ENCODE measurements around the gene HMCN1. TPM values are rescaled to one million over a fixed set of nuclear protein-coding genes. Genes with fewer than 3 reads are reported as not detected.

Gene HMCN1
- total RNA-seq, 1 experiment from 2014 or later, result 0.63 TPM

DNA sequence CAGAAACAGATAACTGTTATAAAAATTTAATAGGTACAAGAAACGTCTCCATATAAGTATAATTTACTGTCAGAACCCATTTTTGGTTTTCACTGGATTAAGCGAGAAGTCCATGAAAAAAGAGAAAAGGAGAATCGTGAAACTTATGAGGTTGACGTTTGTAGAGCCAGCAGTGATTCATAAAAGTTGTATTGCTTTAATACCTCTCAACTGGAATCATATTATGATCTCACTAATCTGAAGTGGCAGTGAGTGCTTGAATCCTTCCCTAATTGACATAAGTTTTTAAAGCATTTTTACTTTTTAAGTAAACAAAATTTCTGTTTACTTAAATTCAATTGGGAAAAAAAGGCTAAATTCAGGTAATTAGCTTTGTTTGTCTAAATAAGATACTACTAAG, 325.6 kb downstream of the HMCN1 start:
- DNase-seq, result no peak

DNA sequence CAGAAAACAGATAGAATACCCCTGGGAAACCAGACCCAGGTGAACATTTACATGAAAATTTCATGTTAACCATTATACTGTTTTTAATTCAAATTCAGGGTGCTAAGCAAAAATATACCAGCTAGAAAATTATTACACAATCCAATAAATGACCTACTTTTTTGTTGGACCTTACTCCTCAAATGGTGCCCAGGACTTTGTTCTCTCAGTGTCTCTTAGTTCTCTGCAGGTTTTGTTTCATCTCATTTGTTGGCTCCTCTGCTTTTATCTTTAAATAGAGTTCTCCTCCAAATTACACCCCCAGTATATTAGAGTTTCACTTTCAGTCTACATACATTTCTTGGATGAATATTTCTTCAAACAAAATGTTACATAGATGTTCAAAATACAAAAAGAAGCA, 326.0 kb downstream of the HMCN1 start:
- Histone ChIP-seq H3K4me2 (ENCODE audit: low read depth, low read length, poor library complexity, severe bottlenecking) (no peak overlapping the region), H3K79me2 (ENCODE audit: low read length) (no peaks in the 10 kb centered on the region), H3K36me3 (ENCODE audit: insufficient read depth, low read length) (no peaks in the 10 kb centered on the region), H3K27me3 (ENCODE audit: low read length) (no peaks in the 10 kb centered on the region), H4K20me1 (ENCODE audit: insufficient read depth, low read depth, low read length) (no peaks in the 10 kb centered on the region), H3K4me3 (ENCODE audit: low read length) (no peak overlapping the region), H3K9me2 (replicated peaks; ENCODE audit: insufficient read depth, low read length) (no peaks in the 10 kb centered on the region), H3K9ac (ENCODE audit: low read length) (no peak overlapping the region), H3K4me1 (ENCODE audit: low read length) (no peaks in the 10 kb centered on the region), H3K27ac (ENCODE audit: low read length) (no peak overlapping the region), H3K9me3 (ENCODE audit: low read length) (no peaks in the 10 kb centered on the region), H2AFZ (ENCODE audit: low read length) (no peak overlapping the region)
- no peak for DNase-seq

More for the DNA sequence above, 325.6 kb downstream of the HMCN1 start:
- no peaks in the 10 kb centered on the region for H3K4me1 ChIP-seq (ENCODE audit: low read length)
- no peaks in the 10 kb centered on the region for H3K9me3 ChIP-seq (ENCODE audit: low read length)
- no peaks in the 10 kb centered on the region for H3K9me2 ChIP-seq (replicated peaks; ENCODE audit: insufficient read depth, low read length)
- H2AFZ ChIP-seq (ENCODE audit: low read length), result no peak overlapping the region
- H3K79me2 ChIP-seq (ENCODE audit: low read length), result no peaks in the 10 kb centered on the region
- H3K27me3 ChIP-seq (ENCODE audit: low read length), result no peaks in the 10 kb centered on the region
- H3K9ac ChIP-seq (ENCODE audit: low read length), result no peak overlapping the region
- H3K36me3 ChIP-seq (ENCODE audit: insufficient read depth, low read length), result no peaks in the 10 kb centered on the region
- no peaks in the 10 kb centered on the region for H4K20me1 ChIP-seq (ENCODE audit: insufficient read depth, low read depth, low read length)
- no peak overlapping the region for H3K4me2 ChIP-seq (ENCODE audit: low read depth, low read length, poor library complexity, severe bottlenecking)
- no peak overlapping the region for H3K4me3 ChIP-seq (ENCODE audit: low read length)
- no peak overlapping the region for H3K27ac ChIP-seq (ENCODE audit: low read length)

DNA sequence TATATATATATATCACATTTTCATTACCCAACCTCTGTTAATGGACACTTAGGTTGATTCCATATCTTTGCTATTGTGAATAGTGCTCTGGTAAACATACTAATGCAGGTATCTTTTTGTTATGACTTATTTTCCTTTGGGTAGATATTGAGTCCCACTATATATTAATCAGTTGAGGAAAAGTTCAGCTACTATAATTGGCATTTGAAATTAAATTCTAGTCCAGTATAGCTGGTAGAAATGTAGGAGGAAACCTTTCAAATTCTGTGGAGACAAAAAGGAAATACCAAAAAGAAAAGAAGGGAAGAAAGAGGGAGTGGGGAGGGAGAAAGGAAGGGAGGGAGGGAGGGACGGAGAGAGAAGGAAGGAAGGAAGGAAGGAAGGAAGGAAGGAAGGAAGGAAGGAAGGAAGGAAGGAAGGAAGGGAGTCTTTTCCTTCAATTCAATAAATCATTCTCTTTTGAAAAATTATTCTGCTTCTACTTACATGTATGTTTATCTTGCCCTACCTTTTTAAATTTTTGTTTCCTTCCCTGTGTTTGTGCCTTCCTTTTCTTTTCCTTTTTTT, 329.0 kb downstream of the HMCN1 start:
- no peaks in the 10 kb centered on the region for H3K9me2 ChIP-seq (replicated peaks; ENCODE audit: insufficient read depth, low read length)
- peaks cover 3% of the 10 kb centered on the region; the same call in 1 of the 2 replicates for H3K27me3 ChIP-seq (ENCODE audit: low read length)
- no peak overlapping the region for H3K27ac ChIP-seq (ENCODE audit: low read length)
- H3K4me2 ChIP-seq (ENCODE audit: low read depth, low read length, poor library complexity, severe bottlenecking), result no peak overlapping the region
- H3K4me3 ChIP-seq (ENCODE audit: low read length), result no peak overlapping the region
- no peak overlapping the region for H2AFZ ChIP-seq (ENCODE audit: low read length)
- no peaks in the 10 kb centered on the region for H4K20me1 ChIP-seq (ENCODE audit: insufficient read depth, low read depth, low read length)
- peaks cover 5% of the 10 kb centered on the region for H3K4me1 ChIP-seq (ENCODE audit: low read length)
- H3K9me3 ChIP-seq (ENCODE audit: low read length), result no peaks in the 10 kb centered on the region
- no peak for DNase-seq
- H3K9ac ChIP-seq (ENCODE audit: low read length), result no peak overlapping the region
- no peaks in the 10 kb centered on the region for H3K36me3 ChIP-seq (ENCODE audit: insufficient read depth, low read length)
- H3K79me2 ChIP-seq (ENCODE audit: low read length), result no peaks in the 10 kb centered on the region

DNA sequence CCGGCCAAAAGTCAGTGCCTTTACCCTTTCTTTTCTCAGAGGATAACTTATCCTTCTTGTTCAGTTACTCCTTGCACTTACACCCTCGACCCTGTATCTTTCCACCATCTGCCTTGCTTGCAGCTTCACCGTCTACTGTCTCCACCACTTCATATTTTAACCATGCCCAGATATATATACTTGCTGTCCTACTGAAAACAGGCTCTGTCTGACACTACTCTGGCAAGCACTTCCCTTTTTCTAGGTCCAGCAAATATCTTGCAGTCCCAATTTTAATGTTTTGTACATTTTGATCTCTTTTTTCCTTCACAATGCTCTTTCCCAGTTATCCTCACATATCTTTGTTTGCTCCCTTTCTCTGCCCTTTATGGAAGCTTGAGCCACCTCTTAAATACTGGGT, 332.2 kb downstream of the HMCN1 start:
- Histone ChIP-seq H3K4me2 (ENCODE audit: low read depth, low read length, poor library complexity, severe bottlenecking) (no peak overlapping the region), H3K4me3 (ENCODE audit: low read length) (no peak overlapping the region), H3K27me3 (ENCODE audit: low read length) (peaks cover 3% of the 10 kb centered on the region; the same call in 1 of the 2 replicates), H3K9me2 (replicated peaks; ENCODE audit: insufficient read depth, low read length) (no peaks in the 10 kb centered on the region), H3K36me3 (ENCODE audit: insufficient read depth, low read length) (no peaks in the 10 kb centered on the region), H2AFZ (ENCODE audit: low read length) (no peak overlapping the region), H3K79me2 (ENCODE audit: low read length) (no peaks in the 10 kb centered on the region), H3K9ac (ENCODE audit: low read length) (no peak overlapping the region), H3K9me3 (ENCODE audit: low read length) (no peaks in the 10 kb centered on the region), H3K27ac (ENCODE audit: low read length) (no peak overlapping the region), H3K4me1 (ENCODE audit: low read length) (peaks cover 7% of the 10 kb centered on the region), H4K20me1 (ENCODE audit: insufficient read depth, low read depth, low read length) (no peaks in the 10 kb centered on the region)
- no peak for DNase-seq

DNA sequence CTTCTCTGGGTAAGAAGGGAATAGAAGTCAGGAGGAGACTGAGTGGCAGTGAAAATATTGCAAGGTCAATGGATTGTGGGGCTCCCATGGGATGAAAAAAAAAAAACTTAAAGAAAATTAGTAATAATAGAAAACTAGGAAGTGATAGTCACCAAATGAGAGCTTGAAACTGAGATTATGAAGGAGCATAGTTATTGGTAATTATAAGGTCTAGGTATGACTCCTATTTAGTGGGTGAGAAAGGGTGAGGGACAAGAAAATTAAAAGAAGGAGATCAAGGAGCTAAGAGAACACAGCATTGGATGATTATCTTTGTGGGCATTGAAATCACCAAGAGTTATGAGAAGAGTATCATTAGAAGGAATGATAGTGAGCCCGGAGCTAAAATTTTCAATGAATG, 339.5 kb downstream of the HMCN1 start:
- H2AFZ ChIP-seq (ENCODE audit: low read length), result no peak overlapping the region
- no peaks in the 10 kb centered on the region for H3K36me3 ChIP-seq (ENCODE audit: insufficient read depth, low read length)
- H3K9me2 ChIP-seq (replicated peaks; ENCODE audit: insufficient read depth, low read length), result no peaks in the 10 kb centered on the region
- H3K4me3 ChIP-seq (ENCODE audit: low read length), result no peak overlapping the region
- no peaks in the 10 kb centered on the region for H3K4me1 ChIP-seq (ENCODE audit: low read length)
- no peaks in the 10 kb centered on the region for H3K79me2 ChIP-seq (ENCODE audit: low read length)
- H3K4me2 ChIP-seq (ENCODE audit: low read depth, low read length, poor library complexity, severe bottlenecking), result no peak overlapping the region
- H3K27ac ChIP-seq (ENCODE audit: low read length), result no peak overlapping the region
- no peak overlapping the region for H3K9ac ChIP-seq (ENCODE audit: low read length)
- H4K20me1 ChIP-seq (ENCODE audit: insufficient read depth, low read depth, low read length), result no peaks in the 10 kb centered on the region
- DNase-seq, result no peak
- no peaks in the 10 kb centered on the region for H3K27me3 ChIP-seq (ENCODE audit: low read length)
- no peaks in the 10 kb centered on the region for H3K9me3 ChIP-seq (ENCODE audit: low read length)

DNA sequence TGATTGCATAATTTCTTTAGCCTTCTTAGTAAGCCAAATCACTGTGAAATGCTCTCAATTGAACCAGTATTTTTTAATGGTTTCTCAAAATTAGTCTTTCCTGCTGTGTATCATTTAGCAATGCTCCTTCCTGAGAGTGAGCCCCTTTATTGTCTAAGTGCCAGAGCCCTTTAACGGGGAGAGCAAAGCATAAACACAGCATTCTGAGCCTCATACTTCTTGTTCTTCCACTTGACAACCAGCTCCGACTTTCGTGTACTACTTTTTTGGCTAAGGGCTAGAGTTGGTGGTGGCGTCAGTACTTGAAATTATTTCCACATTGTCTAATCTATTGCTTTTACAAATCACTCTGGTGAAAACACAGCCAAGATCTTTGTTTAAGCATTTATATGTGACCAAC, 341.8 kb downstream of the HMCN1 start:
- H3K4me1 ChIP-seq (ENCODE audit: low read length), result peaks cover 10% of the 10 kb centered on the region
- no peak overlapping the region for H3K27ac ChIP-seq (ENCODE audit: low read length)
- no peaks in the 10 kb centered on the region for H4K20me1 ChIP-seq (ENCODE audit: insufficient read depth, low read depth, low read length)
- H3K4me2 ChIP-seq (ENCODE audit: low read depth, low read length, poor library complexity, severe bottlenecking), result no peak overlapping the region
- no peaks in the 10 kb centered on the region for H3K9me3 ChIP-seq (ENCODE audit: low read length)
- no peak for DNase-seq
- H3K9me2 ChIP-seq (replicated peaks; ENCODE audit: insufficient read depth, low read length), result no peaks in the 10 kb centered on the region
- H3K36me3 ChIP-seq (ENCODE audit: insufficient read depth, low read length), result no peaks in the 10 kb centered on the region
- H3K9ac ChIP-seq (ENCODE audit: low read length), result no peak overlapping the region
- H3K4me3 ChIP-seq (ENCODE audit: low read length), result no peak overlapping the region
- H2AFZ ChIP-seq (ENCODE audit: low read length), result no peak overlapping the region
- no peaks in the 10 kb centered on the region for H3K27me3 ChIP-seq (ENCODE audit: low read length)
- H3K79me2 ChIP-seq (ENCODE audit: low read length), result no peaks in the 10 kb centered on the region

DNA sequence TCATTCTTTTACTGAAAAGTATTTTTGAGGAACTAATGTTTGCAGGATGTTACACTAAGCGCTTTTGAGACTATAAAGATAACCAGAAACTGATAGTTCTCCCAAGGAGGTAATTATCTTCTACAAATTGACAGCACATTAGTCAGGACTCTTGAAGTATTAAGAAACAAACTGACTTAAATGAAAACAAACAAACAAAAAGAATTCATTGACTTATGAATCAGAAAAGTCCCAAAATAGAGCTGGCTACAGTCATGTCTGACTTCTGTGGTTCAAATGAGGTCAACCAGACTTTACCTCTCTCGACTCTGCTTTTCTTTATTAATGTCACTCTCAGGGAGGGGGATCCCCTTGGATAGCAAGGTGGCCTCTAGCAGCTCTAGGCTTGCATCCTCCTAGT, 344.1 kb downstream of the HMCN1 start:
- Histone ChIP-seq H3K9me2 (replicated peaks; ENCODE audit: insufficient read depth, low read length) (no peaks in the 10 kb centered on the region), H4K20me1 (ENCODE audit: insufficient read depth, low read depth, low read length) (no peaks in the 10 kb centered on the region), H3K36me3 (ENCODE audit: insufficient read depth, low read length) (no peaks in the 10 kb centered on the region), H3K9me3 (ENCODE audit: low read length) (no peaks in the 10 kb centered on the region), H3K9ac (ENCODE audit: low read length) (no peak overlapping the region), H3K4me1 (ENCODE audit: low read length) (peaks cover 23% of the 10 kb centered on the region), H3K79me2 (ENCODE audit: low read length) (no peaks in the 10 kb centered on the region), H3K27me3 (ENCODE audit: low read length) (no peaks in the 10 kb centered on the region), H3K27ac (ENCODE audit: low read length) (no peak overlapping the region), H3K4me3 (ENCODE audit: low read length) (no peak overlapping the region), H3K4me2 (ENCODE audit: low read depth, low read length, poor library complexity, severe bottlenecking) (no peak overlapping the region), H2AFZ (ENCODE audit: low read length) (no peak overlapping the region)
- DNase-seq, result no peak

DNA sequence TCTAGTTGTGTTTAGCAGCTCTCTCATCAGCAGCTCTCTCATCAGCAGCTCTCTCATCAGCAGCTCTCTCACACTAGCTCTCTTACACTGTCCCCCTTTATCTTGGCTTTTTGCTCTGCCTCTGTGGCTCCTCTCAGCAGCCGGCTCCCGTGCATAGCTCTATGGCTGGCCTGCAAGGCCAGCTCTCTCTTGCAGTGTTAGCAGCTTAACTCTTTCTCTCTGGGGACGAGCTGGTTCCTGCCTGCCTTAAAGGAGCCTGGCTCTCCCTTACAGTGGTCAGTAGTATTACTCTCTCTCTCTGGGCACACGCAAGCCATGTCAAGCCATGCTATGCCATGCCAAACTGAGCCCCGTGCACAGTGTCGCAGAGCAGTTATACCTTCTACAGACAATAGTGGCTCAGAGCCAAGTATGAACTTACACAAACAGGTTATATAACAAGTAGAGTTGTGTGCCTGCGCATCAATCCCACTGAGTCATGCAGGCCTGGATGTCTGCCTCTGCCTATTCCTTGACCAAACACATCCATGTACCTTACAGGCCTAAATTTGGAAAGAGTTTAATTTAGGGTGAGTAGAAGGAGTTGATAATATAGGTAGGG, 345.0 kb downstream of the HMCN1 start:
- Histone ChIP-seq H3K9me3 (ENCODE audit: low read length) (no peaks in the 10 kb centered on the region), H3K27ac (ENCODE audit: low read length) (no peak overlapping the region), H3K4me1 (ENCODE audit: low read length) (peaks cover 23% of the 10 kb centered on the region), H3K9ac (ENCODE audit: low read length) (no peak overlapping the region), H3K4me3 (ENCODE audit: low read length) (no peak overlapping the region), H3K4me2 (ENCODE audit: low read depth, low read length, poor library complexity, severe bottlenecking) (no peak overlapping the region), H3K36me3 (ENCODE audit: insufficient read depth, low read length) (no peaks in the 10 kb centered on the region), H3K79me2 (ENCODE audit: low read length) (no peaks in the 10 kb centered on the region), H2AFZ (ENCODE audit: low read length) (no peak overlapping the region), H4K20me1 (ENCODE audit: insufficient read depth, low read depth, low read length) (no peaks in the 10 kb centered on the region), H3K27me3 (ENCODE audit: low read length) (no peaks in the 10 kb centered on the region), H3K9me2 (replicated peaks; ENCODE audit: insufficient read depth, low read length) (no peaks in the 10 kb centered on the region)
- no peak for DNase-seq

Data from Karpas-422 (cell line).